ENCODE data around the gene SUCO.

DNA sequence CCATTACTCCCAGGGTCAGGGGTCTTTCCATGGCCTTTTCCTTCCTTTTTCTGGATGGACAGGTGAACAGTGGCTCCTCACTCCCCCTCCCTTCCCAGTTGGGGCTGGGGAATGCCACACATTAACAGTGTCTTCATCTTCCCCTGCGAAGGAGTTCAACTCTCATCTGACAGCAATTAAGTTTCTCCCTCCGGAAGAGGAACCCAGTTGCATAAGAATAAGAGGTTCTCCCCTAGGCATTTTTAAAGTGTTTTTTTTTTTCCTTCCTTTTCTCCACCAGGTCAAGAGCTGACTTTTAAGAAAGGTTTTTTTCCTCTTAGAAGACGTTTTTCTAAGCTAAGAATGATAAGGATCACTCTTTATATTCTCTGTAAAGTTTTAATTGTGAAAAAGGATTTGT, 83.7 kb downstream of the SUCO start:
- TF ChIP-seq RAD21 (CRISPR knock-in tag; IDR thresholded peaks at IDR 0.05) = no peak
- no peak for TF ChIP-seq ZMYM2 (CRISPR knock-in tag; IDR thresholded peaks at IDR 0.05)
- no peak for TF ChIP-seq ZFY (CRISPR knock-in tag; IDR thresholded peaks at IDR 0.05)

All from HepG2 (cell line).